COLO668 (cell line): Measurements from ENCODE around the gene SLC30A10.
"Not testable (repeated sequence)": the region's sequence is repeated elsewhere in the genome, so short reads cannot be mapped to it uniquely, and the experiment has no call there.

Source experiments
- DNase-seq: peaks from one replicate; lab custom pipeline; 2025; ENCODE audit not compliant: unreplicated experiment; lab: John Stamatoyannopoulos, UW

The SLC30A10 gene

GRCh38 chr1:219928791-219929118 lies 398 bp upstream of the SLC30A10 start:
- DNase-seq: no peak

GRCh38 chr1:219927298-219927955 lies 930 bp downstream of the SLC30A10 start:
- DNase-seq: no peak

DNA sequence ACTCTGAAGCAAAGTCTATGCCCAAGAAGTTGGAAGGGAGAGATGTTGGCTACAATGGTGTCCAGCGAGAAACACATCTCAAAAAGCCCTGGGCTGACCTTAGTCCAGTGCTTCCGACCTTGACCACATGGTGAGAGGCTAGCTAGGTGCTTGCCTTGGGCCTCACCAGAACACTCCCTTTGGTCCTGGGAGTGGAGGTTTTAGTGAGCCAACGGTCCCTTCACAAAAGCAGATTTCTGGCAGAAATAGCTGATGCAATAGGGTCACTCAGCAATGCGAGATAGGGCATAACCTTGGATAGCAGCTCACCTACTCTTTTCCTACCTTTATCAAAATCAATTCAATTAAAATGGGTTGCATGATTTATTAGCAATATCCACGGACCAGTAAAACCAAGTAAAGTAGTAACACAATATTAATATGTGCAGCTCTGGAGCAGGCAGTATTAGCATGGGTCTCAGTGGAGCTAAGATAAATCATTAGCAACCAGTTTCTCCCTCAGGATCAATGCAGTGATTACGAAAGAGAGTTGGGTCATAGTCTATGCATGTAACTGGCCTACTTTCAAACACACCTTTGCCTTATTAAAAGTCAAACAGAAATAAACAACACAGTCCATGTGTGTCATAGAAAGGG lies 1.9 kb downstream of the SLC30A10 start:
- DNase-seq: no peak

GRCh38 chr1:219924342-219924741 lies 4.0 kb downstream of the SLC30A10 start:
- DNase-seq: no peak

GRCh38 chr1:219917851-219918466 lies 10.4 kb downstream of the SLC30A10 start:
- DNase-seq: no peak

DNA sequence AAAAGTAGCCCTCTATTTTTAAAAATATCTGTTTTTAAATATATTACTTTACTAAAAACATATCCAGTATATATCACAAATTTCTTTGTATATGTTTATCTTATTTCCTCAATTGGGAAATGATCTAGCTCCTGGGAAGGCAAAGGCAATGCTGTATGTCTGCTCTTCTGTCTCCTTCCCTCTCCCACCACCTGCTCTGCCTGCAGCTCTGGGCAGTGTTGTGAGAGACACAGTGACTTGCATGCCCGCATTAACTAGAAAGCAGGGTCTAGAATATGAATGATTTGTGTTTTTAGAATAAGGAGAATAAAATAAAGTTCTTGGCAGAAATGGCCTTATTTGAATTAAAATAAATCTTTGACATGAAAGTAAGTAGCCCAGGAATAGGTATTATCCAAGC lies 11.1 kb downstream of the SLC30A10 start:
- DNase-seq: no peak

DNA sequence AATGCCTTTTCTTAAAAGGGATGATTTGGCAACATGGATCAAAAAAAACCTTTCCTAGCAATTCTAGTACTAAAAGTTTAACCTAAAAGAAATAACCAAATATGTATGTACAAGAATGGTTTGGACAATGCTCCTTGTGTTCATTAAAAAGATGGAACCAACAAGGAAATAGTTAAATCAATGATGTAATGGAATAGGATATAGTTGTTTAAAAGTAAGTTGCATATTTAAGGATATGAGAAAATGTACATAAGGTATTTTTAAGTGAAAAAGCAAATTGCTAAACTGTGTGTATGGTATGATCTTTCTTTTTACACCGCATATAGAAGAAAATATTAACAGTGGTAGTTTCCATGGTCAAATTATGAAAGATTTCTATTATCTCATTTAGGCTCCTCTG lies 12.1 kb downstream of the SLC30A10 start:
- no peak for DNase-seq

- no peak for DNase-seq
Measured at GRCh38 chr1:219913005-219913770, 15.2 kb downstream of the SLC30A10 start.

- no peak for DNase-seq
Measured at GRCh38 chr1:219910716-219911115, 17.6 kb downstream of the SLC30A10 start.

- DNase-seq: no peak
Measured at GRCh38 chr1:219909476-219909875, 18.9 kb downstream of the SLC30A10 start.

GRCh38 chr1:219908170-219908569 lies 20.2 kb downstream of the SLC30A10 start:
- no peak for DNase-seq

- DNase-seq: no peak
Measured at GRCh38 chr1:219907772-219908070, 20.6 kb downstream of the SLC30A10 start.

GRCh38 chr1:219906924-219907771 lies 21.2 kb downstream of the SLC30A10 start:
- DNase-seq: no peak

- DNase-seq: not testable (repeated sequence)
Measured at GRCh38 chr1:219906565-219906923, 21.8 kb downstream of the SLC30A10 start.

DNA sequence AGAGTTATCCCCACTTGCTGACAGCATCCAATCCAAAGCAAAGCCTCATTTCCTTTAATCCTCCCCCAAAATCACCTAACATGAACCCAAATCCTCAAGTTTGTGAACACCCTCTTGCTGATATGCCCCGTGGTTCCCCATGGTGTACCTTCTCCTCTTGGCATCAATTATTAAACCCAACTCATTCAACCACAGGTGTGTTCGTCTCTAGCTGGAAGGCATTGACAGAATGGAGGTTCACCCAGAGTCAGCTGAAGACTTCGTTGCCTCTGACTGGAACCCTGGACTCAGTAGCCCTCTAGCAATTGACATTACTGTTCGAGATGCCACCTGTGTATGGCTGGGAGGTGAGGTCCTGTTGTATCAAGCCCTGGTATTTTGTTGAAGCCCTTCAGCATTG lies 22.8 kb downstream of the SLC30A10 start:
- no peak for DNase-seq

DNA sequence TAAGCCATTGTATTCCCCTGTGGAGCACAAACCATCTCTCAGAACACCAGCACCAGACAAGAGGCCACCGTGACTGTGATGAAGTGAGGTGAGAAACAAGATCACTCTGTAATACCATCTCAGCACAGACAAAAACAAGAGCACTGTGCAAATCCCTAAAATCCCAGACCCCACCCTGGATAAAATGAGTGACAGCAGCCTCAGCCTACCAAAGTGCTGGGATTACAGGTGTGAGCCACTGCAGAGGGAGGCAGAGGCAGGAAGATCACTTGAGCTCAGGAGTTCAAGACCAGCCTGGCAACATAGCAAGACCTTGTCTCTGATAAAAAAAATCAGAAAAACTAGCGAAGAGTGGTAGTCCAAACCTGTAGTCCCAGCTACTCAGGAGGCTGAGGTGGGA lies 23.4 kb downstream of the SLC30A10 start:
- no peak for DNase-seq

DNA sequence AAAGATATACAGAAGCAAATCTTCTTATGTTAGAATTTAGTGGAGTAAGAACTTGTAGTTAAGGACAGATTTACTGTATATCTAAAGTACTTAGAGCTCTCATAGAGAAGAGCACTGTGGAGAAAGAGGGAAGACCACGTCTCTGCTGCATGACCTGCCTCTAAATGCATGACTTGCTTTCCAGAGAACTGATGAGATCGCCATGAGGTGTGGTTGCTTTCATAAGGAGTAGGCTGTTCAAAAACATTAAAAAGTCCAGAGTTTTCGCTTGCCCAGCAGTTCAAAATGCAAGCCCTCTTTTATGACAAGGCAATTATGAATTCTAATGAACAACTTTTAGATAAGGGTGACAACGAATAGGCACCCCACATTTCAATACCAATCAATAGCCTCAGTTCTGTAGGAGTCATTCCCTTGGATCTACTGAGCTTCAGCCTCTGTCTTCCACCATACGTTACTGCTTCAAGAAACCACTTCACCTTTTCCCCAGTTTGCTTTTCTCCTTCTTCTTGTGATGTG lies 24.9 kb downstream of the SLC30A10 start:
- no peak for DNase-seq

DNA sequence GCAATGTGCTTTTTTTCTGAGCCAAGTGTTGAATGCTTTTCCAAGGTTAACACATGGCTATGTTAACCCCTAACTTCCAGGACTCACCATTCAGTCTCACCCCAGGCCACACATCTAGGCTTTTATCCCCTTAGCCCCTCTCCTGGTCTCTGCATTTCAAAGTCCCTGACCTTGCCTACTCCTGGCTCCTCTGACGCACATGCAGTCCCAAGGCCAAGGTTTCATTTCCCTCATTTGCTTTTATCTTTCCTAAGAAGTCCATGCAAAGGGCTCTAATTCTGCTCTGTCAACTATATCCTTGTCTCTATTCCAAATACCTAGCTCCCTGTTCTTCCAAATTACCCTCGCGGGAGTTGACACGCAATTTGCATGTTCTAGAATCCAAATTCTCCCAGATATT lies 25.4 kb downstream of the SLC30A10 start:
- no peak for DNase-seq

DNA sequence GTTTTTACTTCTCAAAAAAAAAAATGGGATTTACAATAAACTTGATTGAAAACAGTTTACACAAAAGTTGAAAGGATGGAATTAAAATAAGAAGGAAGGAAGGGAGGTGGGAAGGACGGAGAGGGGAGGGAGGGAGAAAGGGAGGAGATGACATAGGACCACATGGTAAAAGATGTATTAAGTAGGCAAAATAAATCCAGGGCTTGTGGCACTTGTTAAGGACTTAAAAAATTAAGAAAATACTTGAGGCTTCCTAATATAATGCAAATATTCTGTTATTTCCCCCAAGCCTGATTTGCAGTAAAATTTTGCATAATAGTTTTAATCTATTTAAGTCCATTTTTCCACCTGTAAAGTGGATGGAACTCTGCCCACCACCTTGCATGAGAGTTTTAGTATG lies 27.5 kb downstream of the SLC30A10 start:
- DNase-seq: no peak

GRCh38 chr1:219900201-219900600 lies 28.2 kb downstream of the SLC30A10 start:
- DNase-seq: no peak

- DNase-seq: no peak
Measured at GRCh38 chr1:219898375-219898774, 30.0 kb downstream of the SLC30A10 start.
